GM18951 (cell line): ENCODE results near the gene COG5.

Source experiments
- POLR2A ChIP-seq: IDR thresholded peaks from 4 replicates; pipeline ENCODE4 v1.6.1; 2011; ENCODE audit warnings: mild to moderate bottlenecking; ENCODE audit not compliant: insufficient read length, insufficient read depth; ENCODE audit errors: extremely low read depth
- in situ Hi-C: fragments of 300-500 bp; cut with MboI; formaldehyde crosslinking; loops from one replicate; pipeline ENCODE4 v1.12.0; 2022; ENCODE audit warnings: low sequenced_read_pairs, mixed read lengths, inconsistent platforms; ENCODE audit not compliant: unreplicated experiment

COG5 gene

GRCh38 chr7:107506674-107507339 is 56.9 kb downstream of the COG5 start:
- no peak for TF ChIP-seq POLR2A
- in situ Hi-C loops = no loop called here

DNA sequence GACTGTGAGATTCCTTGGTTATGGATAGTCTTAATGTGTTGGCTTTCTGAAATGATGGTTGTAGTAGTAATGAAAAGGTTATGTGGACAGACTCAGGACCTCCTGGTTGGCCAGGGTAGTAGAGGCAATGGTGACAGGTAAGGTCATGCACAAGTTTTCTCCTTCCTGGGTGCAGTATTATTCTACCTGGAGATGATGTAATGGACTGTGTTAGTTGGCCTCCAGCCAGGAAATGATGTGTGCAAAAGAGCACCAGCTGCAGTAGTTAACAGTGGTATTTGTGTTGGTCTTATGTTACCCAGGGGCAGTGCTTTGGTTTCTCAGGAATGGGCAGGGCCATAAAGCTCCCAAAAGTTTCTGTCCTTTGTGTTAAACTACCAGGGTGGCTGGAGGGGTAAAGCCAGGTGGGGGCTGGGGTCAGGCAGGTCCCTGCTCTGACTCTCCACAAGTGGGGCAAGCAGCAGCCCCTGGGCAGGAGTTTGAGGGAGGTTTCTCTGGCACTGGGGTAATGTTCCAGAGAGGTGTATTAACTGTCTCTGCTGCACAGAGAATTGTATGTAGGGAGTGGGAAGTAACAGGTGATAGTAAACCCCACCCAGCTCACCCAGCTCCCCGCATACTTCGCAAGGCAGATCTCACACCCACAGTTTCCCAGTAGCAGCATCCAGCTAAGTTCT is 57.6 kb downstream of the COG5 start:
- TF ChIP-seq POLR2A = no peak
- in situ Hi-C loops = no loop called here

DNA sequence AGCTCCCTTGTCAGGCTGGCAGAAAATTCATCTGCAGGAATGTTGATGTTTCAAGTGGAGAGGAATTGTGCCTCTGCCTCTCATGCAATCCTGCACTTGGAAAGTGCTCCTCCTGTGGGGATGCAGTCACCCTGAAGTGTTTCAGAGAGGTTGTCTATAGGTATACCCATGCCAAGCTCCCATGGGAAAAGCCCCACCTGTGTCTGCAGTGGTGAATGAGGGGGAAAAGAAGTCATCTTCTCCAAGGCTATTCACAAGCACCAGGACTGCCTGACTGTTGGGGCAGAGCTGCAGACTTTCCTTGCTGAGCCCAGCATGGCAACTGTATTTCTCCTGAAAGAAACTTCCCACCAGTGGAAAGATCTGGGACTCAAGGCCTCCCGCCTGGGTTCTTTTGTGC is 58.4 kb downstream of the COG5 start:
- in situ Hi-C loops = no loop called here
- TF ChIP-seq POLR2A = no peak

DNA sequence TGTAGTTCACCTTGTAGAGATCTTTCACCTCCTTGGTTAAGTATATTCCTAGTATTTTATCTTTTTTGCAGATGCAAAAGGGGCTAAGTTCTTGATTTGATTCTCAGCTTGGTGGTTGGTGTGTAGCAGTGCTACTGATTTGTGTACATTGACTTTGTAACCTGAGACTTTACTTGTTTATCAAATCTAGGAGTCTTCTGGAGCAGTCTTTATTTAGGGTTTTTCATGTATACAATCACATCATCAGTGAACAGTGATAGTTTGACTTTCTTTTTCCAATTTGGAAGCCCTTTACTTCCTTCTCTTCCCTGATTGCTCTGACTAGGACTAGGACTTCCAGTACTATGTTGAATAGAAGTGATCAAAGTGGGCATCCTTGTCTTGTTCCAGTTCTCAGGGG is 60.0 kb downstream of the COG5 start:
- no peak for TF ChIP-seq POLR2A

DNA sequence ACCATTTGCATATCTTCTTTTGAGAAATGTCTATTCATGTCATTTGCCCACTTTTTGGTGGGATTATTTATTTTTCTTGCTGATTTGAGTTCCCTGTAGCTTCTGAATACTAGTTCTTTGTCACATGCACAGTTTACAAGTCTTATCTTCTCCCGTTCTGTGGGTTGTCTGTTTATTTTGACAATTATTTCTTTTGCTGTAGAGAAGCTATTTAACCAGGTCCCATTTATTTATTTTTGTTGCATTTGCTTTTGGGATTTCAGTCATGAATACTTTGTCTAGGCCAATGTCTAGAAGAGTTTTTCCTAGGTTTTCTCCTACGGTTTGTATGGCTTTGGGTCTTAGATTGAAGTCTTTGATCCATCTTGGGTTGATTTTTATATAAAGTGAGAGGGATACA is 60.9 kb downstream of the COG5 start:
- no peak for TF ChIP-seq POLR2A
- in situ Hi-C loops = no loop called here

More for the DNA sequence above, 60.0 kb downstream of the COG5 start:
- in situ Hi-C loops = no loop called here

GRCh38 chr7:107502154-107502553 is 61.6 kb downstream of the COG5 start:
- in situ Hi-C loops = no loop called here
- no peak for TF ChIP-seq POLR2A

DNA sequence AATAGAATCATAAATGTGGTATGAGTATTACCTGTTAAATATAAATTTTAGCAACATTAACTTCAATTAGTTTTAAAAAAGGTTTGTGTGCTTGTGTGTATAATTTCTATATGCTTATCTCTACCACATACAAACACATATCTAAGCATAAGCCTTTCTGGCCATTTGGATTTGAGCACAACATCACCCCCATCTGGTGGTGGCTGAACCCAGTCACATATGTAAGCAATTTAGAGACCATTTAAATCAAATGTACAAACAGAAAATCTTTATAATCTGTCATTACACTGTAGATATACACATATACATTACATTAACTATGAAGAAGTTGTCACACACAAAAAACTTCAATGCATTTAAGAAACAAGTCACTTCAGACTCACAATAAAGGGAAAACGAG is 62.1 kb downstream of the COG5 start:
- TF ChIP-seq POLR2A = no peak
- in situ Hi-C loops = no loop called here

DNA sequence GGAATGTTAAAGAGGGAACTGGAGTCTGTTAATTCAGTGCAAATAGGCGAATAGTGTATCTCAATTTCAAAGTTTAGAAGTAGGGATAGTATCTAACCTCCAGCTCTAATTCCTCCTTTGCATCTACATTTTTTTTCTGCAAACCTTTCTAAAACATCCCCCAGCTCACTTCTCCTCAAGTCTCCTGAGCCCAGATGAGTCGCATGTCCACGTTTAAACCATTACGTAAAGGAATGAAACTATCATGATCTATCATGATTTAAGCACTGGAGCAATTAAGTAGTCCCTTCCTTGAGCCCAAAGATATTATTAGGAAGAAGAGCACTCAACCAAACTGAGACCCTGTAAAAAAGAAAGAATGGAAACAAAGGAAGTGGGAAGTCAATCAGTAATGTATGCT is 64.0 kb downstream of the COG5 start:
- no peak for TF ChIP-seq POLR2A
- in situ Hi-C loops = no loop called here

- TF ChIP-seq POLR2A = no peak
- in situ Hi-C loops = no loop called here
Observed at GRCh38 chr7:107495516-107495915, 68.2 kb downstream of the COG5 start.

- in situ Hi-C loops = no loop called here
- TF ChIP-seq POLR2A = no peak
Observed at GRCh38 chr7:107494884-107495283, 68.8 kb downstream of the COG5 start.

DNA sequence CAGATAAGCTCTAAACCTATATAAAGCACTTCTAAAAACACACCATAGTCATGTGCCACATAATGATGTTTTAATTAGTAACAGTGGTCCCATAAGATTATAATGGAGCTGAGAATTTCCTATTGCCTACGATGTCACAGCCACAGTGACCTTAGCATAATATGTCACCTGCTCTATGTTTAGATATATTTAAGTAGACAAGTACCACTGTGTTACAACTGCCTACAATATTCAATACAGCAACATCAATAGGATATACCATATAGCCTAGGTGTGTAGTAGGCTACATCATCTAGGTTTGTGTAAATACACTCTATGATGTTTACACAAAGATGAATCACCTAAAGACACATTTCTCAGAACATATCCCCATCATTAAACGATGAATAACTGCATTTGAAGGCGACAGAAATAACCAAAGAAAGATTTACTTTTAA is 69.4 kb downstream of the COG5 start:
- in situ Hi-C loops = no loop called here
- no peak for TF ChIP-seq POLR2A

- TF ChIP-seq POLR2A = no peak
- in situ Hi-C loops = no loop called here
Observed at GRCh38 chr7:107492875-107493274, 70.8 kb downstream of the COG5 start.

GRCh38 chr7:107486041-107486440 is 77.7 kb downstream of the COG5 start:
- in situ Hi-C loops = no loop called here
- no peak for TF ChIP-seq POLR2A

- in situ Hi-C loops = no loop called here
- TF ChIP-seq POLR2A = no peak
Observed at GRCh38 chr7:107482571-107482970, 81.1 kb downstream of the COG5 start.
